ENCODE data around the gene NANOS3.

Gene NANOS3

DNA sequence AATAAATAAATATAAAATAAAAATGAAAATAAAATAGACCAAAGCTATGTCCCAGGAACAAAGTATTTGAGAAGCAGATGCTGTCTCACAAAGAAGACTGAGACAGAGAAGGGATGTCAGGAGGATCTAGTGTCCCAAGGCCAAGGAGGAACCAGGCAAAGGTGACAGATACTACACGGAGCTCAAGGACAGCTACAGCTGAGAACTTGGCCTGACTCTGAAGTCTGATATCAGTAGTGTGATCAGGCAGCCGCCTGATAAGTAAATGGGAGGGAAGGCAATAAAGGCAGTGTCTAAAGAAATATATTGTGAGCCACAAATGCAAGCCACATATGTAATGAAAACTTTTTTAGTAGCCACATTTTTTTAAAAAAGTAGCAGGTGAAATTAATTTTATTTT is 20.4 kb upstream of the NANOS3 start:
- Histone ChIP-seq H3K9me3 (ENCODE audit: insufficient read depth, low read length) (no peaks in the 10 kb centered on the region), H3K36me3 (ENCODE audit: insufficient read depth, insufficient read length, low read length) (no peaks in the 10 kb centered on the region), H3K4me3 (ENCODE audit: insufficient read length, low read depth) (no peak overlapping the region), H3K27me3 (ENCODE audit: insufficient read depth, insufficient read length) (no peaks in the 10 kb centered on the region), H3K4me1 (ENCODE audit: insufficient read depth, insufficient read length) (peaks cover 13% of the 10 kb centered on the region), H3K9ac (ENCODE audit: insufficient read length, low read depth) (no peak overlapping the region)
- TF ChIP-seq SUZ12 (IDR thresholded peaks at IDR 0.05; ENCODE audit: extremely low read depth, insufficient read depth, insufficient read length) (no peak), YY1 (IDR thresholded peaks at IDR 0.05; ENCODE audit: insufficient read depth, insufficient read length) (no peak), ZNF274 (IDR thresholded peaks at IDR 0.05; ENCODE audit: low read depth, low read length) (no peak)
- no peak for DNase-seq (ENCODE audit: low read depth, low spot score)

DNA sequence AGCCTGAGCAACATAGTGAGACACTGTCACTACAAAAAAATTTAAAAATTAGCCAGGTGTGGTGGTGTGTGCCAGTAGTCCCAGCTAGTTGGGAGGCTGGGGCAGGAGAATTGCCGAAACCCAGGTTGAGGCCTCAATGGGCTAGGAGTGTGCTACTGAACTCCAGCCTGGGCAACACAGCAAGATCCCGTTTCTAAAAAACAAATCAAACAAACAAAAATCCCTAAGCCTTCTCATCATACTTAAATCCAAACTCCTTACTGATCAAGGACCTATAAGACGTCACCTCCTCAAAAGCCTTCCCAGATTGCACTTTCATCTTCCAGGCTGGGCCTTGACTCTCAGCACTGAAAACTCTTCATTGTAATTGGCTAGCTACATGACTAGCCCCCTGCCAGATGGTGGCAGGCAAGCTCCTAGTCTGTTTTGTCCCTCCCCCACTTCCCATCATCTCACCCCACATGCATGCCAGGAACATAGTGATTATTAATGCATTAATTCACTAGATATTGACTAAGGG is 17.5 kb upstream of the NANOS3 start:
- no peak overlapping the region for H3K4me3 ChIP-seq (ENCODE audit: insufficient read length, low read depth)
- no peak overlapping the region for H3K9ac ChIP-seq (ENCODE audit: insufficient read length, low read depth)
- no peaks in the 10 kb centered on the region for H3K36me3 ChIP-seq (ENCODE audit: insufficient read depth, insufficient read length, low read length)
- peaks cover 14% of the 10 kb centered on the region for H3K27me3 ChIP-seq (ENCODE audit: insufficient read depth, insufficient read length)
- TF ChIP-seq YY1 (IDR thresholded peaks at IDR 0.05; ENCODE audit: insufficient read depth, insufficient read length) (no peak), ZNF274 (IDR thresholded peaks at IDR 0.05; ENCODE audit: low read depth, low read length) (no peak), SUZ12 (IDR thresholded peaks at IDR 0.05; ENCODE audit: extremely low read depth, insufficient read depth, insufficient read length) (no peak)
- no peak for DNase-seq (ENCODE audit: low read depth, low spot score)
- H3K9me3 ChIP-seq (ENCODE audit: insufficient read depth, low read length), result no peaks in the 10 kb centered on the region
- peaks cover 26% of the 10 kb centered on the region for H3K4me1 ChIP-seq (ENCODE audit: insufficient read depth, insufficient read length)

DNA sequence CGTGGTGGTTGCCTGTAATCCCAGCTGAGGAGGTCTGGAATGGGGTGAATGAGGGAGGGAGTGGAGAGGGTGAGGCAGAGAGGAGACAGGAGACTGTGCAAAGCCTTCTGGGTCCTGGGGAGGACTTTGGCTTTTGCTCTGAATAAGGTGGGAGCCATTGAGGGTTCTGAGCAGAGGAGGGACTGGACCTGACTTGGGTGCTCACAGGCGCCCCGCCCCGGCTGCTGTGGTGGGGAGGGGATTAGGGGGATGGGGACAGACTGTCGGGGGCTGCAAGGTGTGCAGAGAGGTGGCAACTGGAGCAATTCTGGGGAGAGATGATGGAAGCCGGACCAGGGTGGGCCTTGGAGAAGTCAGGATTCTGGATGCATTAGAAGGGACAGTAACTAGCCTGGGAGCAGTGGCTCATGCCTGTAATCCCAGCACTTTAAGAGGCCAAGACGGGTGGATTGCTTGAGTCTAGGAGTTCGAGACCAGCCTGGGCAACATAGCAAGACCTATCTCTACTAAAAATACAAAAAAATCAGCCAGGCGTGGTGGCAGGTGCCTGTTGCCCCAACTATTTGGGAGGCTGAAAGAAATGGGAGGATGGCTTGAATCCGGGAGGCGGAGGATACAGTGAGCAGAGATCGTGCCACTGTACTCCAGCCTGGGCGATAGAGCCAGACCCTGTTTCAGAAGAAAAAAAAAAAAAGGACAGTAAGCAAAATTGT is 16.1 kb upstream of the NANOS3 start:
- Histone ChIP-seq H3K9me3 (ENCODE audit: insufficient read depth, low read length) (no peaks in the 10 kb centered on the region), H3K4me3 (ENCODE audit: insufficient read length, low read depth) (no peak overlapping the region), H3K27me3 (ENCODE audit: insufficient read depth, insufficient read length) (peaks cover 23% of the 10 kb centered on the region), H3K4me1 (ENCODE audit: insufficient read depth, insufficient read length) (peaks cover 30% of the 10 kb centered on the region), H3K36me3 (ENCODE audit: insufficient read depth, insufficient read length, low read length) (no peaks in the 10 kb centered on the region), H3K9ac (ENCODE audit: insufficient read length, low read depth) (no peak overlapping the region)
- no peak for TF ChIP-seq YY1 (IDR thresholded peaks at IDR 0.05; ENCODE audit: insufficient read depth, insufficient read length)
- no peak for TF ChIP-seq SUZ12 (IDR thresholded peaks at IDR 0.05; ENCODE audit: extremely low read depth, insufficient read depth, insufficient read length)
- no peak for TF ChIP-seq ZNF274 (IDR thresholded peaks at IDR 0.05; ENCODE audit: low read depth, low read length)
- DNase-seq (ENCODE audit: low read depth, low spot score), result no peak

DNA sequence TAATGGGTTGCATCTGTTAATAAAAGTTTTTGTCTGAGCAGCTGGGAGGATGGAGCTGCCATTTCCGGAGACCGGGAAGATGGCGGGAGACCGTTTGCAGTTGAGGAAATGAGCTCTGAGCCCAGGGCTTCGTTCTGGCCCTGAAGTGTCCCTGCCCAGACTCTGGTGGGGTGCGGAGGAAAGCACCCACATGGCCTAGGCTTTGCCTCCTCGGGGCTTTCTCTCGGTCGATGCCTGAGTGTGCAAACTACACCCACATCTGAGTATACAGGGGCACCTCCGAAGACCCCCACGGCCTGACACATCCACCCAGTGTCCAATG is 15.6 kb upstream of the NANOS3 start:
- Histone ChIP-seq H3K27me3 (ENCODE audit: insufficient read depth, insufficient read length) (peaks cover 29% of the 10 kb centered on the region), H3K36me3 (ENCODE audit: insufficient read depth, insufficient read length, low read length) (no peaks in the 10 kb centered on the region), H3K4me1 (ENCODE audit: insufficient read depth, insufficient read length) (peaks cover 32% of the 10 kb centered on the region), H3K4me3 (ENCODE audit: insufficient read length, low read depth) (no peak overlapping the region), H3K9ac (ENCODE audit: insufficient read length, low read depth) (peak overlapping the region; percentile 79), H3K9me3 (ENCODE audit: insufficient read depth, low read length) (no peaks in the 10 kb centered on the region)
- DNase-seq (ENCODE audit: low read depth, low spot score), result no peak
- no peak for TF ChIP-seq YY1 (IDR thresholded peaks at IDR 0.05; ENCODE audit: insufficient read depth, insufficient read length)
- no peak for TF ChIP-seq SUZ12 (IDR thresholded peaks at IDR 0.05; ENCODE audit: extremely low read depth, insufficient read depth, insufficient read length)
- TF ChIP-seq ZNF274 (IDR thresholded peaks at IDR 0.05; ENCODE audit: low read depth, low read length), result no peak

DNA sequence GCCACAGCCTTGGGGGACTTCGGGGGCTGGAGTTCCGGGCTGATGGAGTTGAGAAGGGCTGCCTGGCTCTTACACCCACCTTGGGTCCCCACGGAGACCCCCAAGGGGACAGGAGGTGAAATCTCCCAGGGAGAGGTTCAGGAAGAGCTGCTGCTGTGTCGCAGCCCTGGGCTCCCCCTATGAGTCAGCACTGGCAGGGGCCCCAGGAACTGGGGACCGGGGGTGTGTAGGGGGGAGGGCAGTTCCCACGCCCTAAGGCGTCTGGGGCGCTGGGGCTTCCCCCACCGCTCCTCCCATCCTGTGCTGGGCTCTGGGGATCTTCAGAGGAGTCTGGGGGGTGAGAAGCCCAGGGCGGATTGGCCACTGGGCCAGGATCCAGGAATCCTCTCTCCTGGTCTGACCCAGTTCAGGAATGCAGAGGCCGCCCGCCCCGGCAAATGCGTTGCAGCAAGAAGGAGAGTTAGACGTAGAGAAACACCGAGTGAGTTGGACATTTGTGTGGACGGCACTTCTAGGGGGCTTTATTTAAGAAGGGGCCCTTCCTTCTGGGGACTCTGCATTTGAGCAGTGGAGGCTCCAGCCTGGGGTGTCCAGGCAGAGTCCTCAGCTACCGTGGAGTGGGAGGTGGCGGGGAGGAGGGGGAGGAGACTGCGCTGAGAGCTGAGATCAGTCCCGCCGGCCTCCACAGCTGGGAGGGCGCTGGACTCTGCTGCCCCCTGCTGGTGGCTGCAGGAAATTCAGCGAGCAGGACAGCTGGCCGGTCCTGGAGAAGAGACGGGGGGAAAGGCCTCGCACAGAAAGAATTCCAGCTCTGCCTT is 15.0 kb upstream of the NANOS3 start:
- peak; percentile 71 for DNase-seq (ENCODE audit: low read depth, low spot score)
- H3K4me3 ChIP-seq (ENCODE audit: insufficient read length, low read depth), result peak overlapping the region; percentile 41
- H3K9me3 ChIP-seq (ENCODE audit: insufficient read depth, low read length), result no peaks in the 10 kb centered on the region
- peak overlapping the region; percentile 79 for H3K9ac ChIP-seq (ENCODE audit: insufficient read length, low read depth)
- H3K27me3 ChIP-seq (ENCODE audit: insufficient read depth, insufficient read length), result peaks cover 34% of the 10 kb centered on the region
- no peaks in the 10 kb centered on the region for H3K36me3 ChIP-seq (ENCODE audit: insufficient read depth, insufficient read length, low read length)
- H3K4me1 ChIP-seq (ENCODE audit: insufficient read depth, insufficient read length), result peaks cover 36% of the 10 kb centered on the region
- no peak for TF ChIP-seq YY1 (IDR thresholded peaks at IDR 0.05; ENCODE audit: insufficient read depth, insufficient read length)
- no peak for TF ChIP-seq ZNF274 (IDR thresholded peaks at IDR 0.05; ENCODE audit: low read depth, low read length)
- TF ChIP-seq SUZ12 (IDR thresholded peaks at IDR 0.05; ENCODE audit: extremely low read depth, insufficient read depth, insufficient read length), result no peak

DNA sequence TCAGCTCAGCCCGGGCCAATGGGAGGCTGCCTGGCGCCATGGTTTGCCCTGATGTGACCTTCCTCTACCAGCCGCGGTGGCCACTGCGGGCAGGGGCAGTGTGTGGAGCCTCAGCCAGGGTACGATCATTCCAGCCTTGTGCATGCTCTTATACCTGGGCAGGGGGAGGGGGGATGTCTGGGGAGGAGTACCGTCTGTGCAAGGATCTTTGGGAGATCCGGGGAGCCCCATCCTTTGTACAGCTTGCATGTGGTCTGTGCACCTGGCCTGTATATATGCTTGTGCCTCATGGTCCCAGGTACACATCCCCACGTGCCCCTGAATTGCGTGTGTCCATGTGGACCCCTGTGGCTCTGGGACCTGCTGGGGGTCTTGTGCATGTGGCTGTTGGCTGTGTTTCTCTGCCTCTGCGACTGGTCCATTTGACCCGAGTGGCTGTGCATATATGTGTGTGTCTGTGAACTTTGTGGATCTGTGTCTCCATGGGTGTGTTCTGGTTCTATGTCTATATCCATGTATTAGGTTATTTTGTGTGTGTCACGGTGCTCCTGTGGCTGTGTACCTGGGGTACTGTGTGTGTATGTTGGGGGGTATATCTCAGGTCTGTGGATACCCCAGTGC is 12.8 kb upstream of the NANOS3 start:
- H3K4me3 ChIP-seq (ENCODE audit: insufficient read length, low read depth), result no peak overlapping the region
- TF ChIP-seq ZNF274 (IDR thresholded peaks at IDR 0.05; ENCODE audit: low read depth, low read length), result no peak
- TF ChIP-seq SUZ12 (IDR thresholded peaks at IDR 0.05; ENCODE audit: extremely low read depth, insufficient read depth, insufficient read length), result no peak
- TF ChIP-seq YY1 (IDR thresholded peaks at IDR 0.05; ENCODE audit: insufficient read depth, insufficient read length), result no peak
- H3K9ac ChIP-seq (ENCODE audit: insufficient read length, low read depth), result no peak overlapping the region
- peaks cover 36% of the 10 kb centered on the region for H3K4me1 ChIP-seq (ENCODE audit: insufficient read depth, insufficient read length)
- peaks cover 42% of the 10 kb centered on the region for H3K27me3 ChIP-seq (ENCODE audit: insufficient read depth, insufficient read length)
- no peak for DNase-seq (ENCODE audit: low read depth, low spot score)
- H3K9me3 ChIP-seq (ENCODE audit: insufficient read depth, low read length), result no peaks in the 10 kb centered on the region
- no peaks in the 10 kb centered on the region for H3K36me3 ChIP-seq (ENCODE audit: insufficient read depth, insufficient read length, low read length)

Measured in NT2/D1 (cell line).